Activated CD8-positive, alpha-beta T cell treated with anti-CD3 and anti-CD28 coated beads for 36 hours (primary cell): ENCODE data around the gene CLEC4D. TPM values are rescaled to one million over a fixed set of nuclear protein-coding genes. Genes with fewer than 3 reads are reported as not detected.

Source experiments
- ATAC-seq: fragments of 200-7000 bp; cut with Tn5 transposase; one replicate; pipeline ENCODE4 v1.10.0; 2021; ENCODE audit warnings: mild to moderate bottlenecking, moderate library complexity
- CTCF ChIA-PET: fragments of 350-600 bp; sonication (Branson Sonifier 250); formaldehyde crosslinking; loops from one replicate; lab custom pipeline; 2021; ENCODE audit warnings: antibody characterized with exemption; lab: Charles Lee
- POLR2A ChIA-PET: fragments of 350-600 bp; sonication (Branson Sonifier 250); formaldehyde crosslinking; loops from one replicate; lab custom pipeline; 2021; ENCODE audit warnings: antibody characterized with exemption; lab: Charles Lee
- DNase-seq: peaks from one replicate; pipeline ENCODE4 v3.0.0-alpha.2; 2020
- H3K27ac Mint-ChIP-seq: one replicate; pipeline ENCODE4 v1.8.0; 2021; ENCODE audit warnings: mild to moderate bottlenecking, mixed read lengths
- H3K27me3 Mint-ChIP-seq: one replicate; pipeline ENCODE4 v1.8.0; 2021; ENCODE audit warnings: mixed read lengths
- H3K36me3 Mint-ChIP-seq: one replicate; pipeline ENCODE4 v1.8.0; 2021; ENCODE audit warnings: low read depth, mixed read lengths
- H3K4me1 Mint-ChIP-seq: one replicate; pipeline ENCODE4 v1.8.0; 2021; ENCODE audit warnings: low read depth, mixed read lengths
- H3K4me3 Mint-ChIP-seq: one replicate; pipeline ENCODE4 v1.8.0; 2021; ENCODE audit warnings: mild to moderate bottlenecking, moderate library complexity, mixed read lengths
- H3K9me3 Mint-ChIP-seq: one replicate; pipeline ENCODE4 v1.8.0; 2021; ENCODE audit warnings: mixed read lengths
- CTCF ChIP-seq: fragments of 200-600 bp; IDR thresholded peaks from one replicate; pipeline ENCODE4 v1.8.0; 2022; ENCODE audit warnings: antibody characterized with exemption, mild to moderate bottlenecking
- intact Hi-C: fragments of 100-400 bp; cut with micrococcal nuclease; formaldehyde crosslinking; loops from one replicate; pipeline ENCODE4 v1.10.0; 2022
- total RNA-seq, 2 experiments: library from RNA; stranded (reverse); gene quantifications; one replicate each; pipeline ENCODE4 v1.2.3, GENCODE V29; 2021

Gene CLEC4D
- total RNA-seq: not detected

GRCh38 chr12:8513256-8513655 lies at the start of gene CLEC4D:
Gene CLEC4D (plus strand): TSS chr12:8513503. CDS start chr12:8513733, 230 bp downstream.
- ChIA-PET CTCF (no interaction called here), POLR2A (no interaction called here)
- no peaks in the 10 kb centered on the region for H3K36me3 Mint-ChIP-seq
- no peak for ATAC-seq
- peaks cover 30% of the 10 kb centered on the region for H3K27me3 Mint-ChIP-seq
- intact Hi-C loops: no loop called here
- no peak for DNase-seq
- H3K9me3 Mint-ChIP-seq: no peaks in the 10 kb centered on the region
- H3K4me1 Mint-ChIP-seq: no peaks in the 10 kb centered on the region
- TF ChIP-seq CTCF: no peak
- no peak within 1 kb of the TSS for H3K27ac Mint-ChIP-seq
- H3K4me3 Mint-ChIP-seq: no peak within 1 kb of the TSS

GRCh38 chr12:8465301-8465996 lies 47.9 kb upstream of the CLEC4D start:
- DNase-seq: no peak
- Mint-ChIP-seq H3K4me1 (no peaks in the 10 kb centered on the region), H3K36me3 (no peaks in the 10 kb centered on the region), H3K27ac (no peak overlapping the region), H3K27me3 (peaks cover 7% of the 10 kb centered on the region), H3K4me3 (no peak overlapping the region), H3K9me3 (no peaks in the 10 kb centered on the region)
- TF ChIP-seq CTCF: no peak
- no peak for ATAC-seq
- POLR2A ChIA-PET: no interaction called here
- CTCF ChIA-PET: no interaction called here
- intact Hi-C loops: no loop called here

GRCh38 chr12:8466241-8466640 lies 47.1 kb upstream of the CLEC4D start:
- no peak for DNase-seq
- Mint-ChIP-seq H3K9me3 (no peaks in the 10 kb centered on the region), H3K4me1 (no peaks in the 10 kb centered on the region), H3K27me3 (peaks cover 7% of the 10 kb centered on the region), H3K27ac (no peak overlapping the region), H3K36me3 (no peaks in the 10 kb centered on the region), H3K4me3 (no peak overlapping the region)
- TF ChIP-seq CTCF: no peak
- ChIA-PET POLR2A (no interaction called here), CTCF (no interaction called here)
- intact Hi-C loops: no loop called here
- no peak for ATAC-seq

GRCh38 chr12:8471090-8471489 lies 42.2 kb upstream of the CLEC4D start:
- H3K27ac Mint-ChIP-seq: no peak overlapping the region
- H3K27me3 Mint-ChIP-seq: peaks cover 22% of the 10 kb centered on the region
- intact Hi-C loops: no loop called here
- TF ChIP-seq CTCF: no peak
- no peaks in the 10 kb centered on the region for H3K36me3 Mint-ChIP-seq
- H3K4me3 Mint-ChIP-seq: no peak overlapping the region
- CTCF ChIA-PET: no interaction called here
- POLR2A ChIA-PET: no interaction called here
- ATAC-seq (no peak), DNase-seq (no peak)
- no peaks in the 10 kb centered on the region for H3K4me1 Mint-ChIP-seq
- H3K9me3 Mint-ChIP-seq: no peaks in the 10 kb centered on the region

- TF ChIP-seq CTCF: no peak
- ChIA-PET POLR2A (no interaction called here), CTCF (no interaction called here)
- H3K27me3 Mint-ChIP-seq: peaks cover 20% of the 10 kb centered on the region
- no peaks in the 10 kb centered on the region for H3K36me3 Mint-ChIP-seq
- H3K9me3 Mint-ChIP-seq: no peaks in the 10 kb centered on the region
- intact Hi-C loops: no loop called here
- H3K4me1 Mint-ChIP-seq: no peaks in the 10 kb centered on the region
- H3K27ac Mint-ChIP-seq: no peak overlapping the region
- H3K4me3 Mint-ChIP-seq: no peak overlapping the region
- no peak for ATAC-seq
- DNase-seq: no peak
Observed at GRCh38 chr12:8475508-8476203, 37.6 kb upstream of the CLEC4D start.
